Hepatocyte (in vitro differentiated cells): Measurements from ENCODE around the gene ALOX15.
"Not testable (repeated sequence)": the region's sequence is repeated elsewhere in the genome, so short reads cannot be mapped to it uniquely, and the experiment has no call there.

Source experiments
- CTCF ChIP-seq: fragments of 200-600 bp; sonication (generic); IDR thresholded peaks from 2 replicates; pipeline ENCODE4 v1.5.1; 2016; ENCODE audit warnings: antibody characterized with exemption, mild to moderate bottlenecking; ENCODE audit not compliant: poor library complexity
- EZH2 ChIP-seq: fragments of 200-600 bp; sonication (generic); IDR thresholded peaks from 2 replicates; pipeline ENCODE4 v1.6.1; 2016; ENCODE audit warnings: antibody characterized with exemption, mild to moderate bottlenecking, borderline replicate concordance
- EZH2phosphoT487 ChIP-seq: fragments of 200-600 bp; sonication (generic); IDR thresholded peaks from one replicate; pipeline ENCODE4 v1.6.1; 2018; ENCODE audit warnings: antibody characterized with exemption, mild to moderate bottlenecking, low read depth, moderate library complexity; ENCODE audit not compliant: unreplicated experiment, severe bottlenecking

GRCh38 chr17:4624451-4624911 lies 17.0 kb downstream of the ALOX15 start:
- TF ChIP-seq CTCF, EZH2, EZH2phosphoT487: not testable (repeated sequence)
